GM12892 (cell line): ENCODE data around the gene DENND10.

Experiments
- POLR2A ChIP-seq: IDR thresholded peaks from 2 replicates; pipeline ENCODE4 v1.6.1; 2011; ENCODE audit warnings: low read depth, low read length, control low read depth
- POLR2AphosphoS5 ChIP-seq: IDR thresholded peaks from 2 replicates; pipeline ENCODE4 v1.6.1; 2011; ENCODE audit warnings: low read depth, low read length, control low read depth
- TAF1 ChIP-seq: IDR thresholded peaks from 2 replicates; pipeline ENCODE4 v1.6.1; 2011; ENCODE audit warnings: low read depth, mild to moderate bottlenecking, control low read depth, low read length, borderline replicate concordance

DNA sequence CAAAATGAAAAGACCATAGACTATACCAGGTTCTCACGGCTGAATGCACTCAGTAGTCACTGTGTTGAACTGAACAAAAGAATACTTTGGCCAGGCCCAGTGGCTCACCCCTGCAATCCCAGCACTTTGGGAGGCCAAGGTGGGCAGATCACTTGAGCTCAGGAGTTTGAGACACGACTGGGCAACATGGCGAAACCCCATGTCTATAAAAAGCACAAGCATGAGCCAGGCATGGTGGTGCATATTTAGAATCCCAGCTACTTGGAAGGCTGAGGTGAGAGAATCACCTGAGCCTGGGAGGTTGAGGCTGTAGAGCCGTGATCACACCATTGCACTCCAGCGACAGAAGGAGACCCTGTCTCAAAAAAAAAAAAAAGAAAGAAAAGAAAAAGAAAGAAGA is 49.1 kb downstream of the DENND10 start:
- TF ChIP-seq POLR2AphosphoS5: no peak
- TF ChIP-seq POLR2A: no peak
- no peak for TF ChIP-seq TAF1
